GM12878 (cell line): ENCODE measurements around the gene DGKI. TPM values are rescaled to one million over a fixed set of nuclear protein-coding genes. Genes with fewer than 3 reads are reported as not detected.
A peak's percentile ranks its signal among the peaks of the same experiment; 100 is the strongest.

Experiments used
- CTCF ChIP-seq, 3 experiments: IDR thresholded peaks in 2 of 3; conservative IDR thresholded peaks in 1 of 3; 2 replicates each; pipeline ENCODE4 v1.5.1; 2011; ENCODE audit warnings: low read depth in 3 of 3, low read length in 3 of 3, mild to moderate bottlenecking in 3 of 3, control low read depth in 2 of 3, moderate library complexity in 2 of 3, inconsistent platforms in 1 of 3, mixed read lengths in 1 of 3; ENCODE audit not compliant: control insufficient read depth in 2 of 3, insufficient read depth in 1 of 3; ENCODE audit errors: extremely low read depth in 1 of 3
- CUX1 ChIP-seq: IDR thresholded peaks from 2 replicates; pipeline ENCODE4 v1.6.1; 2012; ENCODE audit warnings: improper control_type of control experiment, low read depth, low read length; ENCODE audit not compliant: insufficient replicate concordance
- JUNB ChIP-seq: IDR thresholded peaks from 2 replicates; pipeline ENCODE4 v1.6.1; 2016; ENCODE audit warnings: antibody characterized with exemption, mild to moderate bottlenecking
- TARDBP ChIP-seq: IDR thresholded peaks from 2 replicates; pipeline ENCODE4 v1.6.1; 2016; ENCODE audit warnings: borderline replicate concordance
- TCF3 ChIP-seq: IDR thresholded peaks from 2 replicates; pipeline ENCODE4 v1.6.1; 2012; ENCODE audit warnings: low read depth, mild to moderate bottlenecking, low read length, borderline replicate concordance; ENCODE audit not compliant: insufficient read depth
- ZNF687 ChIP-seq: fragments of 450-650 bp; IDR thresholded peaks from 2 replicates; pipeline ENCODE4 v1.6.1; 2017; ENCODE audit warnings: mild to moderate bottlenecking, moderate library complexity
- polyA plus RNA-seq, 11 experiments: library from polyadenylated mRNA; depleted of rRNA in 4 of 11; unstranded in 6 of 11; stranded (reverse) in 5 of 11; fragments of >200 nt; fragmentation: Nextera tagmentation in 4 of 11; fragmentation: Illumina TruSeq in 1 of 11; extraction: Ambion mirVana in 4 of 11; extraction: Trizol in 1 of 11; gene quantifications; 1 replicate in 1 of 11; 2 replicates in 10 of 11; pipeline versions ENCODE4 v1.2.1 to v1.2.3, GENCODE V29; 2011 to 2016; ENCODE audit warnings: inconsistent platforms in 2 of 11, missing spikeins in 2 of 11, low read depth in 1 of 11
- total RNA-seq, 4 experiments: library from RNA; depleted of rRNA in 3 of 4; stranded (reverse); fragments of >200 nt in 3 of 4; fragmentation: Illumina TruSeq in 1 of 4; extraction: Trizol in 1 of 4; gene quantifications; 2 replicates each; pipeline versions ENCODE4 v1.2.1 to v1.2.3, GENCODE V29; 2013 to 2021
- TF ChIP-seq, protein P1 (sequence below): fragments of 450-650 bp; conservative IDR thresholded peaks from 2 replicates; pipeline ENCODE4 v1.6.1; 2017; ENCODE audit warnings: mild to moderate bottlenecking, moderate library complexity
- TF ChIP-seq, protein P2 (sequence below): IDR thresholded peaks from 2 replicates; pipeline ENCODE4 v1.6.1; 2012; ENCODE audit warnings: low read length, inconsistent platforms

The DGKI gene
- total and polyA plus RNA-seq, 10 of the 15 experiments (the other 5 are each of a cell fraction or from before 2014, with no cell fraction given): 10.4 to 37.1 (median 22.1) TPM

GRCh38 chr7:137753948-137754851 lies 92.6 kb downstream of the DGKI start (continued):
- TF ChIP-seq ZNF687 (peak; percentile 86), CTCF (IDR thresholded peaks at IDR 0.05 in 2 of 3, conservative IDR thresholded peaks at IDR 0.05 in 1 of 3; ENCODE audit: control insufficient read depth in 2 of 3, extremely low read depth in 1 of 3, insufficient read depth in 1 of 3, low read depth in 3 of 3, low read length in 3 of 3) (no peak), JUNB (no peak), TARDBP (no peak), CUX1 (no peak), TCF3 (no peak)
- TF ChIP-seq, protein P1, sequence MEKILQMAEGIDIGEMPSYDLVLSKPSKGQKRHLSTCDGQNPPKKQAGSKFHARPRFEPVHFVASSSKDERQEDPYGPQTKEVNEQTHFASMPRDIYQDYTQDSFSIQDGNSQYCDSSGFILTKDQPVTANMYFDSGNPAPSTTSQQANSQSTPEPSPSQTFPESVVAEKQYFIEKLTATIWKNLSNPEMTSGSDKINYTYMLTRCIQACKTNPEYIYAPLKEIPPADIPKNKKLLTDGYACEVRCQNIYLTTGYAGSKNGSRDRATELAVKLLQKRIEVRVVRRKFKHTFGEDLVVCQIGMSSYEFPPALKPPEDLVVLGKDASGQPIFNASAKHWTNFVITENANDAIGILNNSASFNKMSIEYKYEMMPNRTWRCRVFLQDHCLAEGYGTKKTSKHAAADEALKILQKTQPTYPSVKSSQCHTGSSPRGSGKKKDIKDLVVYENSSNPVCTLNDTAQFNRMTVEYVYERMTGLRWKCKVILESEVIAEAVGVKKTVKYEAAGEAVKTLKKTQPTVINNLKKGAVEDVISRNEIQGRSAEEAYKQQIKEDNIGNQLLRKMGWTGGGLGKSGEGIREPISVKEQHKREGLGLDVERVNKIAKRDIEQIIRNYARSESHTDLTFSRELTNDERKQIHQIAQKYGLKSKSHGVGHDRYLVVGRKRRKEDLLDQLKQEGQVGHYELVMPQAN: 0 out of 2 replicates have a peak, but pooled peaks have one; percentile 38
- TF ChIP-seq, protein P2, sequence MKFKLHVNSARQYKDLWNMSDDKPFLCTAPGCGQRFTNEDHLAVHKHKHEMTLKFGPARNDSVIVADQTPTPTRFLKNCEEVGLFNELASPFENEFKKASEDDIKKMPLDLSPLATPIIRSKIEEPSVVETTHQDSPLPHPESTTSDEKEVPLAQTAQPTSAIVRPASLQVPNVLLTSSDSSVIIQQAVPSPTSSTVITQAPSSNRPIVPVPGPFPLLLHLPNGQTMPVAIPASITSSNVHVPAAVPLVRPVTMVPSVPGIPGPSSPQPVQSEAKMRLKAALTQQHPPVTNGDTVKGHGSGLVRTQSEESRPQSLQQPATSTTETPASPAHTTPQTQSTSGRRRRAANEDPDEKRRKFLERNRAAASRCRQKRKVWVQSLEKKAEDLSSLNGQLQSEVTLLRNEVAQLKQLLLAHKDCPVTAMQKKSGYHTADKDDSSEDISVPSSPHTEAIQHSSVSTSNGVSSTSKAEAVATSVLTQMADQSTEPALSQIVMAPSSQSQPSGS: no peak; the same call in 1 of the 2 replicates
